ENCODE measurements around the gene MAD1L1. TPM values are rescaled to one million over a fixed set of nuclear protein-coding genes. Genes with fewer than 3 reads are reported as not detected.

Gene MAD1L1
- 37.2 and 47.2 TPM in 2 replicates for total RNA-seq

GRCh38 chr7:2232766-2233520 lies at the start of gene MAD1L1:
Gene MAD1L1 (minus strand): TSS chr7:2232945. CDS start chr7:2230133, 2,812 bp downstream.

GRCh38 chr7:2241580-2242540 lies 9.1 kb upstream of the MAD1L1 start, which contains the start of the genes MRM2 and NUDT1:
Gene MRM2 (minus strand): TSS chr7:2242205. CDS start chr7:2242169, 36 bp downstream.
Gene NUDT1 (plus strand): TSS chr7:2242226. CDS start chr7:2244575, 2,349 bp downstream.

Small RNAs within 50 kb of the gene (small RNA-seq; reads per million reads assigned to genes)
- gene MIR4655 (ENCODE audit: low replicate concordance) = not detected

Other genes with a start within 250 kb of the MAD1L1 start
- 10.9 and 25.6 TPM in 2 replicates for gene MRM2, start 9.3 kb upstream of the MAD1L1 start, total RNA-seq
- gene NUDT1, start 9.3 kb upstream of the MAD1L1 start, total RNA-seq = 8.5 and 26.2 TPM in 2 replicates
- 16.3 and 17.5 TPM in 2 replicates for gene SNX8, start 81.5 kb upstream of the MAD1L1 start, total RNA-seq
- gene EIF3B, start 121.9 kb upstream of the MAD1L1 start, total RNA-seq = 192 and 231 TPM in 2 replicates
- gene CHST12, start 170.7 kb upstream of the MAD1L1 start, total RNA-seq = 7.9 and 10.3 TPM in 2 replicates
- gene GRIFIN, start 243.5 kb upstream of the MAD1L1 start, total RNA-seq = not detected in 2 replicates